K562 (cell line): ENCODE results near the gene NMRAL1. TPM values are rescaled to one million over a fixed set of nuclear protein-coding genes. Genes with fewer than 3 reads are reported as not detected.

Experiments used
- ATAC-seq: fragments of 200-7000 bp; cut with Tn5 transposase; 3 replicates; pipeline ENCODE4 v1.9.1; 2020; ENCODE audit warnings: moderate library complexity
- BruUV-seq: library from RNA; stranded (reverse); fragments of 400-500 nt; replicated peaks from 2 replicates; lab custom pipeline; 2021; lab: Mats Ljungman, UMichigan
- CTCF ChIA-PET: fragments of 300-600 bp; formaldehyde crosslinking; extraction: SDS; loops from one replicate; lab custom pipeline; 2021; ENCODE audit warnings: low intra/inter-chr PET ratio; lab: Yijun Ruan, JAX
- POLR2A ChIA-PET: fragments of 300-600, 350-650 bp; sonication (Branson Sonifier 250); formaldehyde crosslinking; extraction: SDS; loops from one replicate; lab custom pipeline; 2021; ENCODE audit warnings: antibody characterized with exemption, inconsistent platforms; lab: Yijun Ruan, JAX
- DNase-seq, 4 experiments: peaks; one replicate each; pipeline versions ENCODE4 v3.0.0 to v3.0.0-alpha.2; 2011 to 2018; ENCODE audit warnings: low spot score in 3 of 4, mixed read lengths in 3 of 4; ENCODE audit errors: extremely low read depth in 1 of 4
- FAIRE-seq: peaks from 2 replicates; lab custom pipeline; 2011; peaks lifted over from hg19 to GRCh38; lab: Jason Lieb, UNC
- H2AFZ ChIP-seq: 2 replicates; pipeline ENCODE4 v1.6.0; 2011; ENCODE audit warnings: low read depth, low read length, control low read depth, inconsistent platforms
- H3K27ac ChIP-seq: fragments of 200-600 bp; 3 replicates; pipeline ENCODE4 v1.8.0; 2011; ENCODE audit warnings: low read depth, mild to moderate bottlenecking, control low read depth, inconsistent platforms, low read length, moderate library complexity, mixed read lengths; ENCODE audit errors: extremely low read depth
- H3K27me3 ChIP-seq, 2 experiments: fragments of 300-600 bp in 1 of 2; 2 replicates in 1 of 2; 3 replicates in 1 of 2; pipeline versions ENCODE4 v1.6.0 to v1.8.0; 2011; ENCODE audit warnings: inconsistent platforms in 2 of 2, low read length in 2 of 2, mild to moderate bottlenecking in 1 of 2, mixed read lengths in 1 of 2, moderate library complexity in 1 of 2; ENCODE audit not compliant: control insufficient read depth in 2 of 2, insufficient read depth in 2 of 2
- H3K36me3 ChIP-seq: fragments of 300-600 bp; 3 replicates; pipeline ENCODE4 v1.8.0; 2011; ENCODE audit warnings: mild to moderate bottlenecking, low read length, inconsistent platforms; ENCODE audit not compliant: control insufficient read depth, insufficient read depth
- H3K4me1 ChIP-seq, 2 experiments: fragments of 200-600 bp in 1 of 2; replicated peaks in 1 of 2; 2 replicates in 1 of 2; 3 replicates in 1 of 2; pipeline versions ENCODE4 v1.5.1 to v1.8.0; 2011; ENCODE audit warnings: inconsistent platforms in 2 of 2, low read length in 2 of 2, mild to moderate bottlenecking in 1 of 2, mixed read lengths in 1 of 2, moderate library complexity in 1 of 2; ENCODE audit not compliant: control insufficient read depth in 2 of 2, insufficient read depth in 2 of 2
- H3K4me2 ChIP-seq: 2 replicates; pipeline ENCODE4 v1.6.1; 2011; ENCODE audit warnings: low read length, control low read depth, inconsistent platforms, mixed read lengths; ENCODE audit not compliant: insufficient read depth
- H3K4me3 ChIP-seq: fragments of 200-600 bp; sonication (generic), shearing (Covaris generic); 2 replicates; pipeline ENCODE4 v1.5.1; 2016; ENCODE audit warnings: control low read depth, inconsistent platforms
- H3K79me2 ChIP-seq: fragments of 200-600 bp; 3 replicates; pipeline ENCODE4 v1.8.0; 2011; ENCODE audit warnings: low read length, inconsistent platforms; ENCODE audit not compliant: control insufficient read depth, insufficient read depth
- H3K9ac ChIP-seq, 2 experiments: 2 replicates each; pipeline versions ENCODE4 v1.6.0 to v1.6.1; 2011; ENCODE audit warnings: low read depth in 2 of 2, low read length in 2 of 2, control low read depth in 1 of 2, inconsistent platforms in 1 of 2, mild to moderate bottlenecking in 1 of 2, mixed read lengths in 1 of 2; ENCODE audit not compliant: insufficient read depth in 1 of 2
- H3K9me1 ChIP-seq: one replicate; pipeline ENCODE4 v1.6.0; 2011; ENCODE audit warnings: inconsistent platforms, mild to moderate bottlenecking, low read length, moderate library complexity; ENCODE audit not compliant: control insufficient read depth, insufficient read depth
- H3K9me3 ChIP-seq: replicated peaks from 2 replicates; pipeline ENCODE4 v1.5.1; 2011; ENCODE audit warnings: low read depth, low read length, inconsistent platforms; ENCODE audit not compliant: control insufficient read depth, insufficient read depth
- H4K20me1 ChIP-seq: replicated peaks from 2 replicates; pipeline ENCODE4 v1.6.1; 2011; ENCODE audit warnings: low read length, inconsistent platforms, mixed read lengths; ENCODE audit not compliant: control insufficient read depth, insufficient read depth
- BACH1 ChIP-seq: fragments of 200-800 bp; sonication (Bioruptor generic); IDR thresholded peaks from 2 replicates; pipeline ENCODE4 v1.6.1; 2016; ENCODE audit warnings: missing genetic modification characterization, missing compliant biosample characterization
- DIDO1 ChIP-seq: fragments of 450-650 bp; IDR thresholded peaks from 2 replicates; pipeline ENCODE4 v1.6.1; 2016; ENCODE audit warnings: low read depth, missing biosample characterization, missing genetic modification characterization
- GABPB1 ChIP-seq: sonication (generic); formaldehyde crosslinking; IDR thresholded peaks from 2 replicates; pipeline ENCODE4 v1.8.0; 2022; ENCODE audit warnings: mild to moderate bottlenecking, missing genetic modification reagents
- POU5F1 ChIP-seq: fragments of 150-350 bp; IDR thresholded peaks from 2 replicates; pipeline ENCODE4 v1.6.1; 2014; ENCODE audit warnings: borderline replicate concordance, low read length, low read depth, mild to moderate bottlenecking; ENCODE audit not compliant: partially characterized antibody
- ZNF121 ChIP-seq: sonication (generic); formaldehyde crosslinking; conservative IDR thresholded peaks from 2 replicates; pipeline ENCODE4 v1.8.0; 2022; ENCODE audit warnings: missing genetic modification reagents
- ZNF76 ChIP-seq: fragments of 250-450 bp; sonication (Bioruptor Pico); IDR thresholded peaks from 2 replicates; pipeline ENCODE4 v1.4.0; 2020; ENCODE audit warnings: mild to moderate bottlenecking, moderate library complexity, borderline replicate concordance
- WGBS: fragments of 100-300 bp; shearing (Covaris generic); methylation state at CpG from one replicate; pipeline ENCODE4 v1.1.6; 2016; ENCODE audit warnings: low coverage, mixed read lengths; ENCODE audit not compliant: insufficient coverage; ENCODE audit errors: missing lambda C conversion rate; 5-methylcytosine and 5-hydroxymethylcytosine counted together
- in situ Hi-C: fragments of 300-500 bp; cut with MboI; formaldehyde crosslinking; loops from 4 replicates; pipeline ENCODE4 v1.15.0; 2018; ENCODE audit warnings: inconsistent platforms, mixed read lengths
- intact Hi-C: fragments of 100-400 bp; cut with micrococcal nuclease; formaldehyde crosslinking; loops from 2 replicates; pipeline ENCODE4 v1.14.2; 2022
- polyA plus RNA-seq, 8 experiments: library from polyadenylated mRNA; depleted of rRNA in 4 of 8; stranded (reverse) in 5 of 8; unstranded in 3 of 8; fragments of >200 nt; fragmentation: Nextera tagmentation in 2 of 8; fragmentation: Illumina TruSeq in 1 of 8; extraction: Ambion mirVana in 2 of 8; extraction: Trizol in 1 of 8; gene quantifications; 2 replicates each; pipeline versions ENCODE4 v1.2.1 to v1.2.3, GENCODE V29; 2011 to 2014; ENCODE audit warnings: inconsistent platforms in 1 of 8, missing spikeins in 1 of 8
- total RNA-seq, 7 experiments: library from RNA; depleted of rRNA in 6 of 7; stranded (reverse); fragments of >200 nt in 6 of 7; fragmentation: Illumina TruSeq in 2 of 7; extraction: Trizol in 2 of 7; gene quantifications; 2 replicates each; pipeline versions ENCODE4 v1.2.1 to v1.2.3, GENCODE V29; 2011 to 2021; ENCODE audit warnings: low replicate concordance in 1 of 7
- TF ChIP-seq, protein P1 (sequence below): sonication (generic); formaldehyde crosslinking; IDR thresholded peaks from 2 replicates; pipeline ENCODE4 v1.8.1; 2023; ENCODE audit warnings: mild to moderate bottlenecking, missing genetic modification reagents
- TF ChIP-seq, protein P2 (sequence below): fragments of 250-450 bp; sonication (Bioruptor Pico); IDR thresholded peaks from 2 replicates; pipeline ENCODE4 v1.4.0; 2020; ENCODE audit warnings: borderline replicate concordance
- TF ChIP-seq, protein P3 (sequence below): fragments of 450-650 bp; IDR thresholded peaks from 2 replicates; pipeline ENCODE4 v1.6.1; 2016; ENCODE audit warnings: borderline replicate concordance

Gene NMRAL1
- total and polyA plus RNA-seq, 9 of the 15 experiments (the other 6 are each of a cell fraction or from before 2014, with no cell fraction given): 6.3 to 116 (median 63.2) TPM

DNA sequence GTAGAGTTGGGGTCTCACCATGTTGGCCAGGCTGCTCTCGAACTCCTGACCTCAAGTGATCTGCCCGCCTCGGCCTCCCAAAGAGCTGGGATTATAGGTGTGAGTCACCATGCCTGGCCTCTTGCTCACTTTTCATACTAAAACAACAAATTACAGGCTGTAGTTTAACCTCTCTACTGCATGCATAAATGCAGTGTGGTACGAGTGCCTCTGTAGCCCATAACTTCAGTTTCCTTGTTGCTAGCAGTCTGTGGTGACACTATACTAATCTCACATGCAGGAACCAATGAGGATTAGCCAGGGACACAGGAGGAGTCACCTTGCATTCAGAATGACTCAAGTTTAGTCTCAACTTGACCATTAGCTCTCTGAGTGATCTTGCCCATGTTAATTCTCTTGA, 21.9 kb upstream of the NMRAL1 start:
- ChIA-PET CTCF (no interaction called here), POLR2A (interaction anchor here (1.0 kb wide), 1 partner anchor 10 kb away, joined by 3 read pairs; no protein-coding TSS in a partner anchor)
- peaks cover 27% of the 10 kb centered on the region for H3K36me3 ChIP-seq
- H4K20me1 ChIP-seq: no peaks in the 10 kb centered on the region
- 83% methylated on average over 4 of the region's 4 CpGs for WGBS
- no peak for DNase-seq
- in situ Hi-C loops (no loop called here), intact Hi-C loops (no loop called here)
- H3K4me1 ChIP-seq: peaks cover 0 to 2% of the 10 kb centered on the region in 2 experiments; a peak in 2 of 5 replicates
- BruUV-seq: no TSS peak
- peaks cover 41% of the 10 kb centered on the region; the same call in 2 of the 3 replicates for H3K79me2 ChIP-seq
- no peaks in the 10 kb centered on the region for H3K9me1 ChIP-seq
- TF ChIP-seq, protein P1, sequence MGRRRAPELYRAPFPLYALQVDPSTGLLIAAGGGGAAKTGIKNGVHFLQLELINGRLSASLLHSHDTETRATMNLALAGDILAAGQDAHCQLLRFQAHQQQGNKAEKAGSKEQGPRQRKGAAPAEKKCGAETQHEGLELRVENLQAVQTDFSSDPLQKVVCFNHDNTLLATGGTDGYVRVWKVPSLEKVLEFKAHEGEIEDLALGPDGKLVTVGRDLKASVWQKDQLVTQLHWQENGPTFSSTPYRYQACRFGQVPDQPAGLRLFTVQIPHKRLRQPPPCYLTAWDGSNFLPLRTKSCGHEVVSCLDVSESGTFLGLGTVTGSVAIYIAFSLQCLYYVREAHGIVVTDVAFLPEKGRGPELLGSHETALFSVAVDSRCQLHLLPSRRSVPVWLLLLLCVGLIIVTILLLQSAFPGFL (CRISPR knock-in tag): no peak
- TF ChIP-seq ZNF121 (CRISPR knock-in tag): peak; percentile 58; the same call in 1 of the 2 replicates
- TF ChIP-seq, all 486 proteins: peak for 1
- Histone ChIP-seq H3K27ac (no peak overlapping the region; the same call in 2 of the 3 replicates), H3K27me3 (no peaks in the 10 kb centered on the region), H3K4me2 (no peak overlapping the region), H2AFZ (no peak overlapping the region), H3K9ac (no peak overlapping the region), H3K4me3 (no peak overlapping the region), H3K9me3 (no peaks in the 10 kb centered on the region)
- FAIRE-seq (peak; percentile 15), ATAC-seq (no peak)

DNA sequence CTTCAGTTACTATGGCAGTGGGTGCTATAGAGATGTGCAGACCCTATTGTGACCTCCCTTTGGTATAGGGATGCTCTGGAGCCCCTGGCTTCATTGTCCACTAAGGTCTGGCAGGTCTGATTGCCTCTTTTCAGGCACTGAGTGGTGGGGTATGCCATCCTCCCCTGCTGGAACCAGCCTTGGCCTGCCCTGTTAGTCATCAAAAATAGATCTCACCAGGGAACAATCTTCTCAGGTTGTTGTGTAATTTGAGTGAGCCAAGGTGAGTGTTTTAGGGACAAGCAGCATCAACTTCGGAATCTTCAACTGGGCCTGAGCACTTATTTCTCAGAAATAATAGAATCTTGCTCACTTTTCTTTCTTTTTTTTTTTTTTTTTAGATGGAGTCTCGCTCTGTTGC, 21.3 kb upstream of the NMRAL1 start:
- H3K79me2 ChIP-seq: peaks cover 35% of the 10 kb centered on the region

More for the DNA sequence above, 21.3 kb upstream of the NMRAL1 start:
- H3K4me1 ChIP-seq: peaks cover 0 to 2% of the 10 kb centered on the region in 2 experiments; a peak in 2 of 5 replicates
- no TSS peak for BruUV-seq
- peaks cover 32% of the 10 kb centered on the region for H3K36me3 ChIP-seq
- no peak overlapping the region for H3K4me2 ChIP-seq
- no peaks in the 10 kb centered on the region for H3K27me3 ChIP-seq
- FAIRE-seq (no peak), ATAC-seq (no peak)
- no peaks in the 10 kb centered on the region for H3K9me3 ChIP-seq
- 82% methylated on average over 1 of the region's 2 CpGs for WGBS
- in situ Hi-C loops: no loop called here
- no peak overlapping the region for H2AFZ ChIP-seq
- H4K20me1 ChIP-seq: no peaks in the 10 kb centered on the region
- no peak overlapping the region for H3K9ac ChIP-seq
- no peak overlapping the region for H3K4me3 ChIP-seq
- POLR2A ChIA-PET: interaction anchor here (1.5 kb wide), 1 partner anchor 10 kb away, joined by 4 read pairs; no protein-coding TSS in a partner anchor
- TF ChIP-seq POU5F1 (no peak), ZNF76 (no peak), GABPB1 (no peak), BACH1 (no peak), DIDO1 (tag) (no peak)
- TF ChIP-seq, protein P2, sequence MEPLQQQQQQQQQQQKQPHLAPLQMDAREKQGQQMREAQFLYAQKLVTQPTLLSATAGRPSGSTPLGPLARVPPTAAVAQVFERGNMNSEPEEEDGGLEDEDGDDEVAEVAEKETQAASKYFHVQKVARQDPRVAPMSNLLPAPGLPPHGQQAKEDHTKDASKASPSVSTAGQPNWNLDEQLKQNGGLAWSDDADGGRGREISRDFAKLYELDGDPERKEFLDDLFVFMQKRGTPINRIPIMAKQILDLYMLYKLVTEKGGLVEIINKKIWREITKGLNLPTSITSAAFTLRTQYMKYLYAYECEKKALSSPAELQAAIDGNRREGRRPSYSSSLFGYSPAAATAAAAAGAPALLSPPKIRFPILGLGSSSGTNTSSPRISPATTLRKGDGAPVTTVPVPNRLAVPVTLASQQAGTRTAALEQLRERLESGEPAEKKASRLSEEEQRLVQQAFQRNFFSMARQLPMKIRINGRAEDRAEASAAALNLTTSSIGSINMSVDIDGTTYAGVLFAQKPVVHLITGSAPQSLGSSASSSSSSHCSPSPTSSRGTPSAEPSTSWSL: no peak
- TF ChIP-seq, protein P3, sequence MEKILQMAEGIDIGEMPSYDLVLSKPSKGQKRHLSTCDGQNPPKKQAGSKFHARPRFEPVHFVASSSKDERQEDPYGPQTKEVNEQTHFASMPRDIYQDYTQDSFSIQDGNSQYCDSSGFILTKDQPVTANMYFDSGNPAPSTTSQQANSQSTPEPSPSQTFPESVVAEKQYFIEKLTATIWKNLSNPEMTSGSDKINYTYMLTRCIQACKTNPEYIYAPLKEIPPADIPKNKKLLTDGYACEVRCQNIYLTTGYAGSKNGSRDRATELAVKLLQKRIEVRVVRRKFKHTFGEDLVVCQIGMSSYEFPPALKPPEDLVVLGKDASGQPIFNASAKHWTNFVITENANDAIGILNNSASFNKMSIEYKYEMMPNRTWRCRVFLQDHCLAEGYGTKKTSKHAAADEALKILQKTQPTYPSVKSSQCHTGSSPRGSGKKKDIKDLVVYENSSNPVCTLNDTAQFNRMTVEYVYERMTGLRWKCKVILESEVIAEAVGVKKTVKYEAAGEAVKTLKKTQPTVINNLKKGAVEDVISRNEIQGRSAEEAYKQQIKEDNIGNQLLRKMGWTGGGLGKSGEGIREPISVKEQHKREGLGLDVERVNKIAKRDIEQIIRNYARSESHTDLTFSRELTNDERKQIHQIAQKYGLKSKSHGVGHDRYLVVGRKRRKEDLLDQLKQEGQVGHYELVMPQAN: no peak
- TF ChIP-seq, all 486 proteins: peak for 0
- Histone ChIP-seq H3K27ac (no peak overlapping the region), H3K9me1 (no peaks in the 10 kb centered on the region)
- intact Hi-C loops: no loop called here
- DNase-seq: no peak
- CTCF ChIA-PET: no interaction called here
